SK-N-SH treated with all-trans-retinoic acid at 6 μM for 48 hours (cell line): ENCODE results near the gene ABLIM1.

Experiments
- ATAC-seq: fragments of 200-7000 bp; cut with Tn5 transposase; 3 replicates; pipeline ENCODE4 v1.9.1; 2020; ENCODE audit warnings: mild to moderate bottlenecking, moderate library complexity
- CSDC2 ChIP-seq: fragments of 250-450 bp; sonication (Bioruptor Pico); IDR thresholded peaks from 2 replicates; pipeline ENCODE4 v1.5.0; 2020; ENCODE audit warnings: mild to moderate bottlenecking, moderate library complexity
- ESRRG ChIP-seq: fragments of 250-450 bp; sonication (Bioruptor Pico); IDR thresholded peaks from 2 replicates; pipeline ENCODE4 v1.6.1; 2021; ENCODE audit warnings: mild to moderate bottlenecking
- GLIS3 ChIP-seq: fragments of 250-450 bp; sonication (Bioruptor Pico); IDR thresholded peaks from 2 replicates; pipeline ENCODE4 v1.5.0; 2020; ENCODE audit warnings: mild to moderate bottlenecking, moderate library complexity
- ISL1 ChIP-seq: fragments of 250-450 bp; sonication (Bioruptor Pico); IDR thresholded peaks from 2 replicates; pipeline ENCODE4 v2.1.2; 2022; ENCODE audit warnings: mild to moderate bottlenecking, moderate library complexity
- OSR1 ChIP-seq: fragments of 250-450 bp; sonication (Bioruptor Pico); IDR thresholded peaks from 2 replicates; pipeline ENCODE4 v1.8.0; 2022; ENCODE audit warnings: moderate library complexity, mild to moderate bottlenecking, inconsistent platforms
- PPARA ChIP-seq: fragments of 250-450 bp; sonication (Bioruptor Pico); IDR thresholded peaks from 2 replicates; pipeline ENCODE4 v1.5.0; 2020; ENCODE audit warnings: mild to moderate bottlenecking, borderline replicate concordance
- RARB ChIP-seq: fragments of 250-450 bp; sonication (Bioruptor Pico); IDR thresholded peaks from 2 replicates; pipeline ENCODE4 v1.8.0; 2021; ENCODE audit warnings: mild to moderate bottlenecking, moderate library complexity
- SNAI2 ChIP-seq: fragments of 250-450 bp; sonication (Bioruptor Pico); IDR thresholded peaks from 2 replicates; pipeline ENCODE4 v1.5.0; 2020; ENCODE audit warnings: mild to moderate bottlenecking, moderate library complexity
- TCF4 ChIP-seq: fragments of 250-450 bp; sonication (Bioruptor Pico); IDR thresholded peaks from 2 replicates; pipeline ENCODE4 v1.8.0; 2021; ENCODE audit warnings: mild to moderate bottlenecking, moderate library complexity, borderline replicate concordance
- ZC3H10 ChIP-seq: fragments of 250-450 bp; sonication (Bioruptor Pico); IDR thresholded peaks from 2 replicates; pipeline ENCODE4 v1.5.1; 2021; ENCODE audit warnings: mild to moderate bottlenecking, moderate library complexity
- ZFP3 ChIP-seq: fragments of 250-450 bp; sonication (Bioruptor Pico); IDR thresholded peaks from 2 replicates; pipeline ENCODE4 v1.5.0; 2020; ENCODE audit warnings: mild to moderate bottlenecking, moderate library complexity
- ZFP30 ChIP-seq: fragments of 450-650 bp; formaldehyde crosslinking; IDR thresholded peaks from 2 replicates; pipeline ENCODE4 v1.5.0; 2022; ENCODE audit warnings: mild to moderate bottlenecking, moderate library complexity
- ZNF70 ChIP-seq: fragments of 450-650 bp; formaldehyde crosslinking; IDR thresholded peaks from 2 replicates; pipeline ENCODE4 v1.5.0; 2020; ENCODE audit warnings: mild to moderate bottlenecking, moderate library complexity
- ZNF8 ChIP-seq: fragments of 450-650 bp; formaldehyde crosslinking; IDR thresholded peaks from 2 replicates; pipeline ENCODE4 v1.5.0; 2020; ENCODE audit warnings: mild to moderate bottlenecking, moderate library complexity
- TF ChIP-seq, protein P1 (sequence below): fragments of 250-450 bp; sonication (Bioruptor Pico); IDR thresholded peaks from 2 replicates; pipeline ENCODE4 v1.5.1; 2020; ENCODE audit warnings: low read depth, mild to moderate bottlenecking, moderate library complexity
- TF ChIP-seq, protein P2 (sequence below): fragments of 250-450 bp; sonication (Bioruptor Pico); IDR thresholded peaks from 2 replicates; pipeline ENCODE4 v1.5.1; 2021; ENCODE audit warnings: mild to moderate bottlenecking, moderate library complexity
- TF ChIP-seq, protein P3 (sequence below): fragments of 250-450 bp; sonication (Bioruptor Pico); IDR thresholded peaks from 2 replicates; pipeline ENCODE4 v1.8.0; 2021; ENCODE audit warnings: low read depth, mild to moderate bottlenecking, moderate library complexity, borderline replicate concordance
- TF ChIP-seq, protein P4 (sequence below): fragments of 250-450 bp; sonication (Bioruptor Pico); IDR thresholded peaks from 2 replicates; pipeline ENCODE4 v1.5.0; 2020; ENCODE audit warnings: mild to moderate bottlenecking, moderate library complexity
- TF ChIP-seq, protein P5 (sequence below): fragments of 250-450 bp; sonication (Bioruptor Pico); IDR thresholded peaks from 2 replicates; pipeline ENCODE4 v1.8.0; 2020; ENCODE audit warnings: mild to moderate bottlenecking, moderate library complexity, borderline replicate concordance

ABLIM1 gene

DNA sequence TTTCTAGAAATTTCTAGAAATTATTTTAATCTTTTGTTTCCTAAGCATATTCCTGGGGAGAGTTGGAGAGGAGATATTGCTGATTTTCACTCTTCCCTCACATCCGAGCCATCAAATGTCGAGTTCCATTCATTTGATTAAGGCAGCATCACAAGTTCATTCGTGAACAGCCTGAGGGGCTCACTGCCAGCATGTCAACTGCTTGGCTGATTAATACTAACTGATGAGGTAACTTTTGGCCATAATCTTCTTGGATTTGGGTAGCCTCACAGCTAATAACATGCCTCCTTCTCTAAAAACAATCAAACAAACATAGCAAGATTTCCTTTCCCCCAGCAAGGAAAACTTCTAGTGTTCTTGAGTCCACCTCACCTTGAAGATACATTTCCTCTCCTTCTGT is 166.7 kb downstream of the ABLIM1 start:
- no peak for TF ChIP-seq ZFP30 (CRISPR knock-in tag)
- TF ChIP-seq SNAI2, result no peak
- TF ChIP-seq ZNF70, result no peak
- TF ChIP-seq, all 23 proteins: peak for 0
- ATAC-seq, result no peak

DNA sequence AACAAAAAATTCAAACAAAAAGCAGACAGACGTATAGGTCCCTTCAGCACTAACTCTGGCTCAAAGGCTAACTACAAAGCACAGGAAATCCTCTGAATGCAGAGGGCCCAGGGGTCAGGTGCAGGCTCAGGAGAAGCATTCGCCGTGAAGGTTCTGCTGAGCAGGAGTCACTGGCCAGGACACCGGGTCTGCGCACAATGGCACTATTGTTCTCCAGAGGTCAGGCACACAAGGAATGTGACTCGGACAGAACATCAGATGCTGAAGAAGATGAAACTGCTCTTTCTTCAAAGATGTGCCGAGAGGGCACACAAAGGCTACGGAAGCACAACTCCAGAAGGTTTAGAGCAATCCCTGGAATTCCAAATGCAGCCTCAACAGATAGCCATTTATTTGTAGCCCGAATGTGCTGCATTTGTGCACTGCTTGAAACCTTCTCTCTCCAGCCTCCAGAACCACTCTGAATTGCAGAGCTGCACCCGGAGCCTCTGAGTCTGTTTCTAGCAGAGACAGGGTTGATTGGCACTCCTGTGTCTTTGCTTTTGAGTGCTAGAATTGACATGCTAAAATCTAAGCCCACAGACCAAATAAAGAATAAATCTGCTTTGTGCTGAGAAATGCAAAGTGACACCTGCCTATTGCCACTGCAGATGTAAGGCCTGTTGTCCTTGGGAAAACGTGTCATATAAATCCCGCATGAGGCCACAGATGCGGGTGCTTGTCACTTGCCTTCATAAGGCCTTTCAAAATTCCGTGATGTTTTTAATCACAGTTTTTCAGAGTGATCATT is 168.4 kb downstream of the ABLIM1 start:
- TF ChIP-seq ZFP3 (CRISPR knock-in tag) (0 out of 2 replicates have a peak, but pooled peaks have one; percentile 26), RARB (CRISPR knock-in tag) (no peak), ESRRG (CRISPR knock-in tag) (peak; percentile 68)
- TF ChIP-seq, protein P1, sequence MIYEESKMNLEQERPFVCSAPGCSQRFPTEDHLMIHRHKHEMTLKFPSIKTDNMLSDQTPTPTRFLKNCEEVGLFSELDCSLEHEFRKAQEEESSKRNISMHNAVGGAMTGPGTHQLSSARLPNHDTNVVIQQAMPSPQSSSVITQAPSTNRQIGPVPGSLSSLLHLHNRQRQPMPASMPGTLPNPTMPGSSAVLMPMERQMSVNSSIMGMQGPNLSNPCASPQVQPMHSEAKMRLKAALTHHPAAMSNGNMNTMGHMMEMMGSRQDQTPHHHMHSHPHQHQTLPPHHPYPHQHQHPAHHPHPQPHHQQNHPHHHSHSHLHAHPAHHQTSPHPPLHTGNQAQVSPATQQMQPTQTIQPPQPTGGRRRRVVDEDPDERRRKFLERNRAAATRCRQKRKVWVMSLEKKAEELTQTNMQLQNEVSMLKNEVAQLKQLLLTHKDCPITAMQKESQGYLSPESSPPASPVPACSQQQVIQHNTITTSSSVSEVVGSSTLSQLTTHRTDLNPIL (CRISPR knock-in tag), result 0 out of 2 replicates have a peak, but pooled peaks have one; percentile 28
- TF ChIP-seq, all 23 proteins: peak for 3
- ATAC-seq, result no peak

DNA sequence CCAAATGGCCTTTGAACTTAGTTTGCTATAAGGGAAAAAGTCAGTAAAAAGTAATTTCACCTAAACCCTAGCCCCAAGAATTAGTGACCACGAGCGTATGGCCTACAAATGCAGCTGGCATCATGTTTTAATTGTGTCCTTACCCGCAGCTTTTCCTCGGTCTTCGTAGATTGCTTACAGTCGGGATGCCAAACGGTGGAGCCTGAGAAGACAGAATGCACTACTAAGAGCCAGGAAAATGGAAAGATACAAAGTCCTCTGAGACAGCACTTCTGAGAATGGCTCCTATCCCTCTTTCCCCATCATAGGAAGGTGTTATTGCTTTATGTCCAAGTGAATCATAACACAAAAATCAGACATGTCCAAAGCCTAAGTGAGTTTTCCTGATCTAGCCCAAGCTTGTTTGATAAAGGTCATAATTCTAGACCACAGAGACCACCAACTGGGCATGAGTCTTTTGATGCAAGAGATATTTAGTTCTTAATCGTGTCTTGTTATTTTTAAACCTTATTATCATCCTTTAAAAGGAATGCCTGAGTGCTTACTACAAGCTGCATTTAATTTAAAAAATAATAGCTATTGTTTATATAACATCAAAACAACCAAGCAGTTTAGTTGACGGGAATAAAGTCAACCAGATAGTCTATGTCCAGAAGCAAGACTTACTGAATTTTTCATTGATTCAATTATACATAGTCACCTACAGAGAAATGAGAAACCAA is 170.1 kb downstream of the ABLIM1 start:
- ATAC-seq, result no peak

DNA sequence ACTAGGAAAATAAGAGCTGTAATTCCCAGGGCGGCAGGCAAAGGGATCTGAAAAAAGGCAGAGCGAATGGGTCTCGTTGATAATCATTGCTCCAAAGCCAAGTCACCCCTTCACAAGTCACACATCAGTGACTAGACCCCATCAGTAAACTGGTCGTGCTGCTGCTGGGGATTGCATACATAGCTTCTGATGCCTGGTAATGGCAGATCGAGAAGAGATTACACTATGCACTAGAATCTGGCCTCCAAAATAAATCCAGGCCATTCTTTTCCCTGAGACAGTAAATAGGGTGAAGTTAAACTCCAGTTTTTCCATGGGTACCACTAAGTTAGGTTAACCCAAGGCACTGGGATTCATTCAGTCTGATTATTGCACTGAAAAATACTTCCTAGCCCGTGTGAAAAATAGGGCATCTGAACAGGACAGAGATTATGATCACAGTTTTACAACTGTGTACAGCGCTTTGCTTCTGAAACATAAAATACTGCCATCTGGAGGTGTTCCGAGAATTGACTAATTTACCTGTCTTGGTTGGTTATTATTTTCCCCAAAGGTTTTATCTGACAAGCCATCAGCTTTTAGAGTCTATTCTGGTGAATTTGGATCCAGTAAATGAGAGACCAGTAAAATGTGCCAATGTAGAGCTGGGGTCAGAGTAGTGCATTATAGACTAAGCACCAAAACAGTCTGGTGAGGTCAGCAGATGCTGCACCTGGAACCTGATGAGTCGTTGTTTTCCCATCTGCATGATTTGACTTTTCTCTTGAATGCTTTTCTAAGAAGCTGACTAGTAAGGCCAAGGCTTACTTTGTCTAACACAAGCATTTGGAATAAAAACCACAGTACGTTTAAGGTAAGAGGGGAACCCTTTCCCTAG is 170.9 kb downstream of the ABLIM1 start:
- ATAC-seq, result no peak; the same call in 2 of the 3 replicates
- TF ChIP-seq, protein P2, sequence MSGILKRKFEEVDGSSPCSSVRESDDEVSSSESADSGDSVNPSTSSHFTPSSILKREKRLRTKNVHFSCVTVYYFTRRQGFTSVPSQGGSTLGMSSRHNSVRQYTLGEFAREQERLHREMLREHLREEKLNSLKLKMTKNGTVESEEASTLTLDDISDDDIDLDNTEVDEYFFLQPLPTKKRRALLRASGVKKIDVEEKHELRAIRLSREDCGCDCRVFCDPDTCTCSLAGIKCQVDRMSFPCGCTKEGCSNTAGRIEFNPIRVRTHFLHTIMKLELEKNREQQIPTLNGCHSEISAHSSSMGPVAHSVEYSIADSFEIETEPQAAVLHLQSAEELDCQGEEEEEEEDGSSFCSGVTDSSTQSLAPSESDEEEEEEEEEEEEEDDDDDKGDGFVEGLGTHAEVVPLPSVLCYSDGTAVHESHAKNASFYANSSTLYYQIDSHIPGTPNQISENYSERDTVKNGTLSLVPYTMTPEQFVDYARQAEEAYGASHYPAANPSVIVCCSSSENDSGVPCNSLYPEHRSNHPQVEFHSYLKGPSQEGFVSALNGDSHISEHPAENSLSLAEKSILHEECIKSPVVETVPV (CRISPR knock-in tag), result no peak
- TF ChIP-seq ZNF8 (no peak), CSDC2 (CRISPR knock-in tag) (no peak), ZC3H10 (CRISPR knock-in tag) (no peak), ISL1 (no peak), PPARA (CRISPR knock-in tag) (no peak), ZNF70 (no peak), ZFP3 (CRISPR knock-in tag) (no peak), GLIS3 (CRISPR knock-in tag) (no peak)
- TF ChIP-seq, protein P1 (CRISPR knock-in tag), result no peak
- TF ChIP-seq, protein P3, sequence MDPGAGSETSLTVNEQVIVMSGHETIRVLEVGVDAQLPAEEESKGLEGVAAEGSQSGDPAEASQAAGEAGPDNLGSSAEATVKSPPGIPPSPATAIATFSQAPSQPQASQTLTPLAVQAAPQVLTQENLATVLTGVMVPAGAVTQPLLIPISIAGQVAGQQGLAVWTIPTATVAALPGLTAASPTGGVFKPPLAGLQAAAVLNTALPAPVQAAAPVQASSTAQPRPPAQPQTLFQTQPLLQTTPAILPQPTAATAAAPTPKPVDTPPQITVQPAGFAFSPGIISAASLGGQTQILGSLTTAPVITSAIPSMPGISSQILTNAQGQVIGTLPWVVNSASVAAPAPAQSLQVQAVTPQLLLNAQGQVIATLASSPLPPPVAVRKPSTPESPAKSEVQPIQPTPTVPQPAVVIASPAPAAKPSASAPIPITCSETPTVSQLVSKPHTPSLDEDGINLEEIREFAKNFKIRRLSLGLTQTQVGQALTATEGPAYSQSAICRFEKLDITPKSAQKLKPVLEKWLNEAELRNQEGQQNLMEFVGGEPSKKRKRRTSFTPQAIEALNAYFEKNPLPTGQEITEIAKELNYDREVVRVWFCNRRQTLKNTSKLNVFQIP (CRISPR knock-in tag), result no peak
- TF ChIP-seq, protein P4, sequence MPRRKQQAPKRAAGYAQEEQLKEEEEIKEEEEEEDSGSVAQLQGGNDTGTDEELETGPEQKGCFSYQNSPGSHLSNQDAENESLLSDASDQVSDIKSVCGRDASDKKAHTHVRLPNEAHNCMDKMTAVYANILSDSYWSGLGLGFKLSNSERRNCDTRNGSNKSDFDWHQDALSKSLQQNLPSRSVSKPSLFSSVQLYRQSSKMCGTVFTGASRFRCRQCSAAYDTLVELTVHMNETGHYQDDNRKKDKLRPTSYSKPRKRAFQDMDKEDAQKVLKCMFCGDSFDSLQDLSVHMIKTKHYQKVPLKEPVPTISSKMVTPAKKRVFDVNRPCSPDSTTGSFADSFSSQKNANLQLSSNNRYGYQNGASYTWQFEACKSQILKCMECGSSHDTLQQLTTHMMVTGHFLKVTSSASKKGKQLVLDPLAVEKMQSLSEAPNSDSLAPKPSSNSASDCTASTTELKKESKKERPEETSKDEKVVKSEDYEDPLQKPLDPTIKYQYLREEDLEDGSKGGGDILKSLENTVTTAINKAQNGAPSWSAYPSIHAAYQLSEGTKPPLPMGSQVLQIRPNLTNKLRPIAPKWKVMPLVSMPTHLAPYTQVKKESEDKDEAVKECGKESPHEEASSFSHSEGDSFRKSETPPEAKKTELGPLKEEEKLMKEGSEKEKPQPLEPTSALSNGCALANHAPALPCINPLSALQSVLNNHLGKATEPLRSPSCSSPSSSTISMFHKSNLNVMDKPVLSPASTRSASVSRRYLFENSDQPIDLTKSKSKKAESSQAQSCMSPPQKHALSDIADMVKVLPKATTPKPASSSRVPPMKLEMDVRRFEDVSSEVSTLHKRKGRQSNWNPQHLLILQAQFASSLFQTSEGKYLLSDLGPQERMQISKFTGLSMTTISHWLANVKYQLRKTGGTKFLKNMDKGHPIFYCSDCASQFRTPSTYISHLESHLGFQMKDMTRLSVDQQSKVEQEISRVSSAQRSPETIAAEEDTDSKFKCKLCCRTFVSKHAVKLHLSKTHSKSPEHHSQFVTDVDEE, result no peak

More for the DNA sequence above, 170.1 kb downstream of the ABLIM1 start:
- TF ChIP-seq GLIS3 (CRISPR knock-in tag) (0 out of 2 replicates have a peak, but pooled peaks have one; percentile 28), ISL1 (peak; percentile 87), TCF4 (peak; percentile 31; the same call in 1 of the 2 replicates), ZNF70 (no peak), ZNF8 (no peak), RARB (CRISPR knock-in tag) (no peak), OSR1 (CRISPR knock-in tag) (no peak)
- TF ChIP-seq, protein P1 (CRISPR knock-in tag), result 0 out of 2 replicates have a peak, but pooled peaks have one; percentile 40
- TF ChIP-seq, protein P5, sequence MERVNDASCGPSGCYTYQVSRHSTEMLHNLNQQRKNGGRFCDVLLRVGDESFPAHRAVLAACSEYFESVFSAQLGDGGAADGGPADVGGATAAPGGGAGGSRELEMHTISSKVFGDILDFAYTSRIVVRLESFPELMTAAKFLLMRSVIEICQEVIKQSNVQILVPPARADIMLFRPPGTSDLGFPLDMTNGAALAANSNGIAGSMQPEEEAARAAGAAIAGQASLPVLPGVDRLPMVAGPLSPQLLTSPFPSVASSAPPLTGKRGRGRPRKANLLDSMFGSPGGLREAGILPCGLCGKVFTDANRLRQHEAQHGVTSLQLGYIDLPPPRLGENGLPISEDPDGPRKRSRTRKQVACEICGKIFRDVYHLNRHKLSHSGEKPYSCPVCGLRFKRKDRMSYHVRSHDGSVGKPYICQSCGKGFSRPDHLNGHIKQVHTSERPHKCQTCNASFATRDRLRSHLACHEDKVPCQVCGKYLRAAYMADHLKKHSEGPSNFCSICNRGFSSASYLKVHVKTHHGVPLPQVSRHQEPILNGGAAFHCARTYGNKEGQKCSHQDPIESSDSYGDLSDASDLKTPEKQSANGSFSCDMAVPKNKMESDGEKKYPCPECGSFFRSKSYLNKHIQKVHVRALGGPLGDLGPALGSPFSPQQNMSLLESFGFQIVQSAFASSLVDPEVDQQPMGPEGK, result peak; percentile 63; the same call in 1 of the 2 replicates
